GM19467 (cell line): ENCODE data around the gene PIWIL4.
"Not testable (repeated sequence)": the region's sequence is repeated elsewhere in the genome, so short reads cannot be mapped to it uniquely, and the experiment has no call there.

Source experiments
- ATAC-seq: cut with Tn5 transposase; IDR thresholded peaks from one replicate; pipeline ENCODE4 v1.9.1; 2021; ENCODE audit warnings: mild to moderate bottlenecking, moderate library complexity; ENCODE audit not compliant: unreplicated experiment

PIWIL4 gene

DNA sequence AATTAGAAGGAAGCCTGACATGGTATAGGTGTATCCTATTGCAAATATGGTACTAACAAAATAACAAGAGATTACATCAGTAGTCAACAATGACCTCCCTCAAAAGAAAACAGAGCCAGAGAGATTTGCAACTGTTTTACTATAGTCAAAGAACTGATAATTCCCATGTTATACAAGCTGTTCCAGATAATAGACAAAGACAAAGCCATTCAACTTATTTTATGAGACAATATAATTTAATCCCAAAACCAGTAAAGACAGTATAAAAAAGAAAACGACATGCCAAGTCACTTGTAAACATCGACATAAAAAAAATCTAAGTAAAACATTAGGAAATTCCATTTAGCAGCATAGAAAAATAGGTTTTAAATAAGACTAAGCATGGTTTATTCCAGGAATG is 65.2 kb downstream of the PIWIL4 start:
- ATAC-seq: no peak

DNA sequence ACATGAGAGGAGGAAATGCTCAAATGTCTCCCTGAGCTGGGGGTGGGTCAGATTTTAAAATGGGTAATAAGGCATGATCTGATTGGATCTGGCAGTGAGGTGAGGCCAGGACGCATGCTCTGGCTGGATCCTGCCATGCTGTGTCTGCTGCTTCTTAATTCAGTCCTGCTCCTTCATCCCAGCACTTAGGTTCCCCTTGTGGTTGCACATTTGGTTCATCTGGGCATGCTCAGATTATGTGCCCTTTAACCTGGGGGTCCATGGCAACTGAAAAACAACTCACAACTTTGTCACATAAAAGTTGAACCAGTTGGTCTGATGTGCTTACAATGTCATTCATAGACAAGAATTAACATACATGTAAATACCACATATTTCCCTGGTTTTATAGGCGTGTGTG is 67.9 kb downstream of the PIWIL4 start:
- ATAC-seq: no peak

DNA sequence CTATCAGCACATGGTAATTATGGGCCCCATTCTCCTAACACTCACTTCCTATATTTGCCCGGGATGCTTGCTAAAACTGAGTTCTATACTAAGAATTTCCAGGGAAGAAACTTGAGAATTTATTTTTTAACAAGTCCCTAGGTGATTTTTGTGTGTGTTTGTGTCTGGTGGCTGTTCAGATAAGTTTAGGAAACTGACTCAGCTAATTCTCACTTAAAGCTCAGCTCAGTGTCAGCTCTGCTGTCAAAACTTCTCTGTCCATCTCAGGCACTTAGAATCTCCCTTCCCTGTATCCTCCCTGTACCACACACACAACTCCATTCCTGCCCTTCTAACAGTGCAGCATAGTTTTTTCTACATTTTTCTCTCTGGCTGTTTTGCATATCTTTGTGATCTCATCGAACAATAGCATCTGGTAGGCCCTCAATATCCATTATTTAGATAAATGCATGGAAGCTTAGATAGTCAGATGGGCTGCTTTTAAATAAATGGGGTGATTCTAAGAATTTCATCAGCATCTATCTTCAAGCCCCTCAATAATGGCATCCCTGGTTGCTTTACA is 69.3 kb downstream of the PIWIL4 start:
- no peak for ATAC-seq

DNA sequence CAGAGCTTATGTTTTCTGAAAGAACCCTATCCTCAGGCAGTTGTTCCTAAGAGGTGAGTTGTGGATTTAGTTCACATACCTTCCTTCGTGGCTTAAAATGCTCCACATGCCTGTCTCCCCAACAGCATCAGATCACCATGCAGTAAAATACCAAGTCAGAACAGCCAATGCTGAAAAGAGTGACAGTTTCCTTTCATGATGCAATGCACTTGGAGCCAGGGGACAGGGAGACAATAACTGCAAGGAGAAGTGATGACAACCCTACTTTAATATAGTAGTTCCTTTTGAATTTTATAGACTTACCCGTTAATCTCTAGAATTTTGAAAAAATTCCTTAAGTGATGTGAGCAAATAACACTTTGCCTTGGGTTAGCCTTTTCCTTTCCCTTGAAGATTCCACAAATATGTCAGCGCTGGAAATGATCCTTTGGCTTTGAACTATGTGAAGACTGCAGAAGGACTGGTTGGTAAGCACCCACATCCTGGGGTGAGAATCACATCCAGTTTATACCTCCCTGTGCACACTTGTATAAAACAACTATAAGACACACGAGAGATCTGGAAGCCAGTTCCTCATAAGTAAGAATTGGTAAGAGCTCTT is 71.2 kb downstream of the PIWIL4 start:
- ATAC-seq: no peak

DNA sequence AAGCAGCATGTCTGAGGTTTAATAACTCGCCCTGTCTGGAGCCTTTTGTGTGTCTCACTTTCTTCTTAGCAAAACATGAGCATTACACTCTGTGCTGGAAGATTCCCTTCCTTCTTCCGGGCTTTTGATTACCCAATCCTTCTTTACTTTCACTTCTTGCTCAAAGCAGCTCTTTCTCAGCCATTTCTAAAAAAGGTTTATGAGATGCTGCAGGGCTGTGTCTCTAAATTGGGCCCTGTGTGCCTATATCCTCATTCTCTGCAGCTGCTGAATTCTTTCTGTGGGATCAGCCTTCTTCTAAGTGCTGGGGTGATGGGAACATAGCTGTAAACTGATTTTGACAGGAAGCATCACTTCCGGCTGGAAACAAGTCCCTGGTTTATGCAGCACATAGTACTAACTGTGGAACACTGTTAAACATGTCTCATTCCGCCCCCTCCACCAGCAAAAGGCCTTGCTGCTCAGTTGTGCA is 71.8 kb downstream of the PIWIL4 start:
- no peak for ATAC-seq

DNA sequence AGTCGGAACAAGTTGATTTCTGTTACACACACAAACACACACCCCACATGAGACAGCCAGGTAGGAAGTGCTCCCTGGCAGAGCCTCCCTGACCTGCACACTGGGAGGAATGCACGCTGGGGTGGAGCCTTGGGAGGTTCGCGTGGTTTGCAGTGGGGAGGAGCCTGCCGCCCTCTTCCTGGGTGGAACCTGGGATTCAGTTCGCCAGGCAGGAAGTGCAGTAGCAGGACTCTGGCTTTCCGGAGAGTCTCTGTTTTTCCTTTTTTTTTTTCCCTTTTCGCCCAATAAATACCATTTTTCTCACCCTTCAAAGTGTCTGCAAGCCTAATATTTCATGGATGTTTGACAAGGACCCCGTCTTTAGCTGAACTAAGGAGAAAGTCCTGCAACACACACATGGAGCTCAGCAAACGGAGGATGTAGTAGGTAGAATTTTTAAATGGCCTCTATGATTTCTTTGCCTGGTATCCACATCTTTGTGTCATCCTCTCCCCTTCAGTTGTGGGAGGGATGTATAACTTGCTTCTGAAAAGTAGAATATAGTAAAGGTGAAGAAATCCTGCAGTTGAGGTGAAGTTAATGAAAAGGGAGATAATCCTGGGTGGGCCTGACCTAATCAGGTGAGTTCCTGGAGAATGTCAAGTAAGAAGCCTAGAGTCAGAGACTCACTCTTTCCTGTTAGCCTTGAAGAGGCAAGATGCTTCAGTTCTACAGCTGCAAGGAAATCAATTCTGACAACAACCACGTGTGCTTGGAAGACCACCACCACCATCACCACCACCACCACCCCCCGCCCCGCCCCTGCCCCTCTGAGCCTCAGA is 72.9 kb downstream of the PIWIL4 start:
- no peak for ATAC-seq

DNA sequence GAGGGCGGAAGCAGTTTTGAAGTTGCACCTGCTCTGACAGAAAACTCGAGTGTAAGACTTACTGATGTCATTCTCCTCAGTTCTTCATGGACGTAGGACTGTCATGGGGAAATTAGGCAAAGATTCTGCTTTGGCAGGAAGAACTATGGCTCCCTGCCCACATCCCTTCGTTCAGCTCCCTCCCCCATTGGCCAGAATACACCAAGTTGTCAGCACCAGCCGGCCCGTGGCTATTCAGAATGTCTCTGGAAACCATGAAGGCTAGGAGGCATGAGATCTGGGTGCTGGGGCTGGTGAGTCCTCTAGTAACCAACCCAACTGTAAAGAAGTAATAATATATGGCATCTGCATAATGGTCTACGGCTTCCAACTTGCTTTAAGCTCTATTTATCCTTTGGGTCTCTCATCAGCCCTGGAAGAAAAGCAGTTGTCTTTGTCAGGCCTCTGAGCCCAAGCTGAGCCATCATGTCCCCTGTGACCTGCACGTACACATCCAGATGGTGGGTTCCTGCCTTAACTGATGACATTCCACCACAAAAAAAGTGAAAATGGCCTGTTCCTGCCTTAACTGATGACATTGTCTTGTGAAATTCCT is 74.1 kb downstream of the PIWIL4 start:
- ATAC-seq: no peak

DNA sequence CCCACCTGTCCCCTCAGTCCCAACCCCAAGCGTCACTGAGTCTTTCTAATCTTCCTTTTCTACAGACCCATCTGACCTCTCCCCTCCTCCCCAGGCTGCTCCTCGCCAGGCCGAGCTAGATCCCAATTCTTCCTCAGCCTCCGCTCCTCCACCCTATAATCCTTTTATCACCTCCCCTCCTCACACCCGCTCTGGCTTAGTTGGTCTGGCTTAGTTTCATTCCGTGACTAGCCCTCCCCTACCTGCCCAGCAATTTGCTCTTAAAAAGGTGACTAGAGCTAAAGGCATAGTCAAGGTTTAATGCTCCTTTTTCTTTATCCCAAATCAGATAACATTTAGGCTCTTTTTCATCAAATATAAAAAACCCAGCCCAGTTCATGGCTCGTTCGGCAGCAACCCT is 76.0 kb downstream of the PIWIL4 start:
- not testable (repeated sequence) for ATAC-seq

DNA sequence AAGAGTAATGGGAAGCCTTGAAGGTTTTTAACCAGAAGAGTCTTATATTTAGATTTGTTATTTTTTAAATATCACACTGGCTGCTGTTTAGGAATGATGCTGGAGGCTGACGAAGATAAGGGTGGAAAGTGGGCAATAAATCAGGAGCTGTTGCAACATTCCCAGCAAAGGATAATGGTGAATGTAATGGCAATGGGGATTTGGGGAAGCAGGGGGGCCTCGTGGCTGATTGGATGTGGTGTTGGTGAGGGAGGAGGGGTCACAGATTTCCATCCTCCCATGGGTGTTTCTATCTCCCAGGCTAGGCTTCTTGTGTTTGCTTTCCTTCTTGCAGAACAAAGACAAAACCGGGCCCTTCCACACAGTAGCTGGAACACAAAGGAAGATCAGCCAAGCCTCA is 80.8 kb downstream of the PIWIL4 start:
- ATAC-seq: no peak

DNA sequence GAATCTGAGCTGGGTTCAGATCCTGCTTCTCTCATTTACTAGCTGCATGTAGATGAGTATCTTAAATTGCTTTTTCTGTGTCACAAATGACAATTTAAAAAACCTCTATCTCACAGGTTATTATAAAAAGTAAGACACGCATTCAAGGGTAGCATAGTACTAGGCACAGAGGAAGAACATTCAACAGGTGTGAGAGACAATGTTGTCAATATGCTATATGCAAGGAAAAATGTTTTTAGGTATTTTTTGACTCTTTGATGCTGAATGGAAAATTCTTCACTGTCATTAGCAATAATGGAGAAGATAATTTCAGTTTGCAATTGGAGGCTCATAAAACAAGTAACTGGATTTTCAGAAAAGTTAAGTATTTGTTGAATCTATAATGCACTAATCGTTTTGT is 81.6 kb downstream of the PIWIL4 start:
- no peak for ATAC-seq

DNA sequence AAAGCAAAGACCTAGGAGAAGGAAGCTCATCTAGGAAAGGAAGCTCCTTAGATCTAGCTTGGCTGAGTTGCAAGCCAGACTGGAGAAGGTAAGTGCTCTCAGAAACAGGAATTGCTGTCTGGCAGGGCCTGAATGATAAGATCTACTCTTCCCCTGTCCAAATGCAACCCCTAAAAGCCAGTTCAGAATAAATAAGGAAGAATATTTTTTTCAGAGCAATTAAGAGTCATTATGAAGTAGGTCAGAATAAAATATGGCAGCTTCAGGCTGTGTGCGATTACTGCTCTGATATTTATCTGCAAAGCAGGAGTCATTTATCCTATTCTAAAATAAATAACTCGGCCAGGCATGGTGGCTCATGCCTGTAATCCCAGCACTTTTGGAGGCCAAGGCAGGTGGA is 82.1 kb downstream of the PIWIL4 start:
- ATAC-seq: no peak

DNA sequence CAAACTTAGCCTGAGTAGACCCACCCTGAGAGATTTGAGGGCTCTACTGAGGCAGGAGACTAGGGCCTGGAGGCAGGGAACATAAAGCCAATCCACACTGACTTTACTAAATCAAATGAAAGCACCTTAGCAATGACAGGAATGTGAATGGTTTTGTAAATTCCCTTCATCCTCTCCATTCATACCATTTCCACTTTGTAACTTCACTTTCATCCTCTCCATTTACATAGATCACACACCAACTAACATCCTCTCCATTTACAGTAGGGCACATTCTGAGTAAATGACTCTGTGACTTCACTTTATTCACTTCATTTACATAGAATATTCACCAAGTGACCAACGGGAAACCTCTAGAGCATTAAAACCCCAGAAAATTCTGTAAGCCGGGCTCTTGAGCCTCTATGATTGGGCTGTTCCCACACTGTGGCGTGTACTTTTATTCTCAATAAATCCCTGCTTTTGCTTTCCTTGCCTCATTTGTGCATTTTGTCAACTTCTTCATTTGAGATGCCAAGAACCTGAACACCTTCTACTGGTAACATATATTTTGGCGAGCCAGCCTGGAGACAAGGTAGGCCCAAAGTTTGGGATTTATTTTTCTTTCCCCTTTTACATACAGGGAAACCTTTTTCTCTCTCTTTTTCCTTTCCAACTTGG is 82.9 kb downstream of the PIWIL4 start:
- no peak for ATAC-seq

DNA sequence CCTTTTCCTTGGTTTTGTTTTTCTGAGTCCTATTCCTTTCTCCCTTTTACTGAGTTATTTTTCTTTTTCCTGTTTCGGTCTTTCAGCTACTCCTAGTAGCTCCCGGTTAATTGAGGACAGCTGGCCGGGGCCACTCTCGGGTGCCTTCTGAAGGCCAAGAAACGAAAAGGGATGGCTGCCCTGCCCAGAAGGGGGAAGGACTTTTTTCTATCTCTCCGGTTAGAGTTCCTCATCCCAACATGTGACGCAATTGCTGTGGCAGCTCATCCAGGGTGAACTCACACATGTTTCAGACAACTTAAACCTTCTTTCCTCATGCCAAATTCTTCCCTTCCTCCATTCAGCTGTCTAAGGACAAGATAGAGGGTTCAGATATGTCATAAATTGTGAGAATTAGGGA is 83.6 kb downstream of the PIWIL4 start:
- no peak for ATAC-seq

DNA sequence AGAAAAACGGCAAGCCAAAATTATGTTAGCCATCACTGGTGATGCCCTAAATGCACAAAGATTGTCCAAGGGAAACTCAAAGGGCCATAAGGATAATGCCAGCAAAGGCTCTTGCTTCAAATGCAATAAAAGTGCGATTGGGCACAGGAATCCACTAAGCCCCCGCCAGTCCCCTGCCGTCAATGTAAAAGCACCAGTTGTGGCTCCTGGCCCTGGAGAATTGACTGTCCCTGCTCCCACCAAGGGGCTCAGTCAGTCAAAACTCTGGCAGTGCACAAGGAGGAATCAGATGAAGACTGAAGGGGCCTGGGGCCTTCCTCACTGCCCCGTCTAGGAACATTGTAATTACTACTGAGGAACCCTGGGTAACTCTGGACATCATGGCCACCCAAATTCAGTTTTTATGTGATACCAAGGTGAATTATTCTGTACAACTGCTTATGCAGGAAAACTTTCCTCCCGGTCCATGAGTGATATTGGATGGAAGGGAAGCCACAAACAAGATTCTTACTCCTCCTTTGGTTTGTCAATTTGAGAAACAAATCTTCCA is 85.6 kb downstream of the PIWIL4 start:
- ATAC-seq: no peak

DNA sequence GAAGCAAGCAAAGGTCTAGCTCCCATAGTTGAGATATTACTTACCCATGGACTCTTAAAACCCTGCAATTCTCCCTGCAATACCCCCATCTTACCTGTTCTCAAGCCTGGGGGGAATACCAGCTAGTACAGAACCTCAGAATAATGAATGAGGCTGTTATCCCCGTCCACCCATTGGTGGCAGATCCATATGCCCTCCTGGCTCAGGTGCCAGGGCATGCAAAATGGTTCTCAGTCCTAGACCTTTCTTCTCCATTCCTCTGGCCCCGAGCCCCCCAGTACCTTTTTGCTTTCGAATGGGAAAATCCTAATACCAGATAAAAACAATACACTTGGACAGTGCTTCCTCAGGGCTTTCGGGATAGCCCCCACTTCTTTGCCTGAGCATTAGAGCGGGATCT is 86.4 kb downstream of the PIWIL4 start:
- no peak for ATAC-seq

DNA sequence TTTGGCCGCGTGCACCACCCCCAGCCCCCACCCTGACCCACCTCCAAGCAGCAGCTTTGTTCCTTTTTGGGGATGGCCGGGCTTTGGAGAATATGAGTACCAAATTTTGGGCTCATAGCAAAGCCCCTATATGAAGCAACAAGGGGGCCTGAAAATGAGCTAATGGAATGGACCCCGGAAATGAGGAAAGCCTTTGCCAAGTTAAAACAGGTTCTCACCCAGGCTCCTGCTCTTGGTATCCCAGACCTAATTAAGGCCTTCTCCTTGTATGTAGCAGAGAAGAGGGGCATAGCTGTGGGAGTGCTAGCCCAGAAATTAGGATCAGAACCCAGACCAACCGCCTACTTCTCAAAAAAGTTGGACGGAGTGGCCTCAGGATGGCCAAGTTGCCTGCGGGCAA is 87.0 kb downstream of the PIWIL4 start:
- ATAC-seq: no peak

DNA sequence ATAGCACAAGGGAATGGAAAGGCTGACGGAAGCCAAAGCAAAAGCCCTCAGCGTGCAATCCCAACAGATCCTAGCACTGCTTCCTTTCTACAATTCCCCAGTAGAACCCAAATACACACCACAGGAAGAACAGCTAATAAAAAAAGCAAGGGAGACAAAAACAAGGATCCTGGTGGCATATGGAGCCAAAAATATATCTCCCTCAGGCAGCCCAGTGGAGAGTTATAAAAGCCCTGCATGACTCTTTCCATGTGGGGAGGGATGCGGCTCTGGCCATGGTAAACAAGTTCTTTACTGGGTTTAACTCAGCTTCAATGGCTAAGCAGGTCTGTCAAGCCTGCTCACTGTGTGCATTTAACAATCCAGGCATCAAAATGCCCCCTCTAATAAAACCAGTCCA is 88.1 kb downstream of the PIWIL4 start:
- ATAC-seq: no peak

DNA sequence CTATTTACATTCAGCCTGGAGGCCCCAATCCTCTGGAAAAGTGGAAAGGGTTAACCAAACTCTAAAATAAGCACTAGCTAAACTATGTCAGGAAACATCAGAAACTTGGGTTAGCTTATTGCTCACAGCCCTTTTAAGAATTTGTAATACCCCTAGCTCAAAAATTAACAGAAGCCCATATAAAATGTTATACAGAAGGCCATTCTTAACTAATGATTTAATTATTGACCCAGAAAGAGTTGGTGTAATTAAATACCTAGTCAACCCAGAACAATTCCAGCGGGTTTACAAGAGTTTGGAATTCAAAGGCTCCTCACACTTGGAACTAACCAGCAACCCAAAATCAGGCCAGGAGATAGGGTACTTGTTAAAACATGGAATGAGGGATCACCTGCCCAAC is 88.8 kb downstream of the PIWIL4 start:
- ATAC-seq: no peak

DNA sequence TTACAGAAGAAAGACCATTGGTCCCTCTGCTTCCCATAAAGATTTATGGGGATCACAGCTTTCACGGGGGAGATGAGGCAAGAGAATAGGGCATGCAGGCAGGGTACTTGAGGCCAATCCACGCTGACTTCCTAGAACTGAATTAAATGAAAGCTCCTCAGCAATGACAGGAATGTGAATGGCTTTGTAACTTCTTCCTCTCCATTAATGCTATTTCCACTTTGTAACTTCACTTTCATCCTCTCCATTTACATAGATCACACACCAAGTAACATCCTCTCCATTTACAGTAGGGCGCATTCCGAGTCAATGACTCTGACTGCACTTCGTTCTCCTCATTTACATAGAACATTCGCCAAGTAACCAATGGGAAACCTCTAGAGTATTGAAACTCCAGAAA is 89.8 kb downstream of the PIWIL4 start:
- ATAC-seq: no peak

DNA sequence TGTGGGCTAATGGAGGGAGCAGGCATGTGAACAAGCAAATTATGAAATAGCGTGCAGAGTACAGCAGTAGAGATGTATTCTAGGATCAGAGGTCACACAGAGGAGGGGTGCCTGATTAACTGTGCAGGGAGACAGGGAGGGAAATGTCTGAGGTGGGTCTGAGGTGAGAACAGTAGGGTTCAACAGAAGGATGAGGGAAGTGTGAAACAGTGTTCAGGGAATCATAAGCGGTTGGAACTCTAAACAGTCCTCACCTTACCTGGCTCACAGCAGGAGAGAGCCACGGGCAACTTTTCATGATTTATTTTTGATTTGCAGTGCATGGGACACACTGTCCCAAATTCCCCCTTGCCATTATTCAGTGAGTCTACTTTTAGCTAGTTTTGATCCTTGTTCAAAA is 90.5 kb downstream of the PIWIL4 start:
- no peak for ATAC-seq

DNA sequence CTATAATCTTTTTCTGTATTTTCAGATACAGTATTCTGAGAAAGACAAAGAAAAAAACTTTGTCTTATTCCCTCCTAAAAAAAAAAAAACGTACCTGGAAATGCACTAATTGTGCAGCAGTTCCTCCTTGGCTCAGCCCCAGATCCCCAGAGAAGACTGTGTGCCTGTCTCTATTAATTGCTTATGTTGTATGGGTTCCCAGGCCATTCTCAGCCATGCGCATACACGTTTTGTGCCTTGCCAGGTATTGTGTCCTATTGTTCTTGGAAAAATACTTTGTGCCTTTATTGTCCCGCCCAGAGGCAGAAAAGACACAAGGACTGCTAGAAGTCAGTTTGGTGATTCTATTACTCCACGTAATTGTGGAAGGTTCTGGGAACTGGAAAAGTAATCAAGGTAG is 91.2 kb downstream of the PIWIL4 start:
- no peak for ATAC-seq
